Activated T-cell treated with anti-CD3 and anti-CD28 coated beads for 24 hours (primary cell): ENCODE data around the gene ADCY9.
"Not testable (repeated sequence)": the region's sequence is repeated elsewhere in the genome, so short reads cannot be mapped to it uniquely, and the experiment has no call there.

Experiments
- DNase-seq: peaks from one replicate; pipeline ENCODE4 v3.0.0-alpha.2; 2020; ENCODE audit warnings: low read depth

ADCY9 gene

DNA sequence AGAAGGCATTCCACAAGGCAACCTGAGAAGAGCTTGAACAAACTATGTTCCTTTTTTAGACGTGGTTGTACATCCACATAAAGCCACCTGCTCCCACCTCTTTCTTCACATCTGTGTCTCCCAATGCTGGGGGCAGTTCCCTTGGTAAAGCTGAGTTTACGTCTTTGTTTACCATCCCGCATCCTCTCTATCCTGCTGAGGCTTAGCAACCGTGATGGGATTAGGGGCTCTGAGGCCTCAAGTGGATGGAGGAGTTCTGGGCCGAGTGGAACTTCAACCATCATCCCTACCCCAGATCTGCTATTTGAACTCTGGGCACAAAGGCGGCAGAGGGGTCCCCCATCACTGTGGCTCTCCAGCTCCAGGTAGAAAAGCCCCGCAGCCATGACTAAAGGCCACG lies 141.5 kb downstream of the ADCY9 start:
- DNase-seq: no peak

DNA sequence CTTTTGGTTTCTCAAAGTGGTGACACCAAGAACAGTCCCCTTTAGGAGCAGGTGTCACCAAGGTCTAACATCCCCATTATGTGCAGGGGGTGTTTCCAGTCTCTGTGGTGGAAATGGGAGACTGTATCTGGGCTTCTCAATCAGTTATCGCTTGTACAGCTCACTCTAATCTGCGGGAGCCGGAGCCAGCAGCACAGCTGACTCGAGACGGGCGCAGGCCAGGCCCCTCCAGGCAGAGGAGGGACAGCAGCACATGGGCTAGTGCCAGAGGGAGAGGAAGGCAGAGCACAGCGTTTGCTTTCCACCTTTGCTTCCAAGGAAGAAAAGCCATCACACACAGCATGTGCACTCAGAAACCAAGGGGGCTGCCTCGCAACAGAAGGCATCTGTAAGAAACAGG lies 144.5 kb downstream of the ADCY9 start:
- no peak for DNase-seq

DNA sequence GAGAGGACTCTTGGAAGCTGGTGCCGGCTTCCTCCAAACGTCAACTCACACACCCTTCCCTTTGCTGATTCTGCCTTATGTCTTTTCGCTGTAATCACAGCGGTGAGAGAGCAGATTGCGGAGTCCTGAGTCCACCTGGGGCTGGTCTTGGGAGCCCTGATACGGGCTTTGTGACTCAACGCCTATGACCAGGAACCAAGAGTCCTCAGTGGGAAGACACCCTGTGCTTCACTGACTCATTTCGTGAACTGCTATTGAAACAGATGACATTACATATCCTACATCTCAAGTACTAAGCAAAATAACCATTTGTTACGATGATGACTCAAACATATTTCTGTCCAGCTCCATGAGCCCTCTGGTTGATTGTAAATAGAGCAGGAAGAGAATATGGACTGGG lies 145.0 kb downstream of the ADCY9 start:
- DNase-seq: no peak

DNA sequence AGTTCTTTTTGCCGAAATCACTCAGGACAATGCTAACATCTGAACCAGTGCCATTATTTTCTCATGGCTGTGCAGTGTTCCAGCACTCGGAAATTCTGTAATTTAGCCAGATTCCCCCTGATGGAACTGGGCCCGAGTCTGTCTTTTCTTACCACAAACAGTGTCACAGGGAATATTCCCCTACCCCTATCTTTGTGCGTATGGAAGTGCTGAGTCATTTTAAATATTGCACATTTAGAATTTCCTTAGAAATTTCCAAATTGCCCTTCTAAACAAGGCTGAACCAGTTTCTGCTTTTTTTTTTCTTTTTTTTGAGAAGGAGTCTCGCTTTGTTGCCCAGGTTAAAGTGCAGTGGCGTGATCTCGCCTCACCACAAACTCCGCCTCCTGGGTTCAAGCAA lies 147.7 kb downstream of the ADCY9 start:
- no peak for DNase-seq

DNA sequence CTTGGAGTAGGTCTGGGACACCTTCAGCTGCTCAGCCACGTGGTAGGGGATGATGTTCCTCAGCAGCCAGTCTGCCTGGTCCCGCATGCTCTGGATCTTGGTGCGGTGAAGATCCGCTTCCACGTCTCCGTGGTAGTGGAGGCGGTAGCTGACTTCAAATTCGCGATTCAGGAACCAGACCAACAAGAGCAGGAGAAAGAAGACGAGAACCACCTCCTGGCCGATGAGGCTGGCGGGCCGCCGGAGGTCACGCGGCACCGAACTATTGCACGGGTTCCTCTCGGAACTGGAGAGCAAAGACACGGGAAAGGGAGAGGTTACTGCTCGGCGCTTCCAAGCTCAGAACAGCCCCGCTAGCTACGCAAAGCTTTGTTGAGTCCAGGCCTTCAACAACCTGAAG lies 149.6 kb downstream of the ADCY9 start:
- DNase-seq: no peak

DNA sequence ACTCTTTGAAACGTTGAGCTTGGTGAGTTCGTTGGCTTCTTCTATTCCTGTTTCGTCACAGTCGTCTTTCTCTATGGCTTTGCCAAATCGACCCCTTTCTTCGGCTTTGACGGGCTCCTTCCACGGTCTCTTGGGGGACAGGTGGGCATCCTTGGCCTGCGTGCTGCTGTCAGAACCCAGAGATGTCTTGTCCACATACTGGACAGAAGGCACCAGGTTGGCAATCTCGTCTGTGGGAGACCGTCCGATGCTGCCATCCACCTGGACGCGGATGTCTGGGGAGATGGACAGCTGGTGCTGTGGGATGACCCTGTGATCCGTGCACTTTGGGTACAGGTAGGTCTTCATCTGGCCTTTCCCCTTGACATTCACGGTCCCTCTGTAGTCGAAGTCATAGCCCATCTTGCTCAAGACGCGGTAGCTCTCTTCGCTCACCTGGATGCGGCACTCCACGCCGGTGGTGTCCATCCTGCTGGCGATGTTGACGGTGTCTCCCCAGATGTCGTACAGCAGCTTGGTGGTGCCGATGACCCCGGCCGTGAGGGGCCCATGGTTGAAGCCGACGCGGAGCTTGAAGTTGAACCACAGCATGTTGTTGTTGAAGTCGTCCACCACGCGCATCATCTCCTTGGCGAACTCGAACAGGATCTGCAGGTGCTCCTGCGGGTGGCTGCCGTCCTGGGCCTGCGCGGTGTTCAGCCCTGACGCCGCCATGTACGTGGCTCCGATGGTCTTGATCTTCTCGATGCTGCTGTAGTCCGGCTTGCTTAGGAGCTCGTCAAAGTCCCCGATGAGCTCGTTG lies 150.3 kb downstream of the ADCY9 start:
- no peak for DNase-seq

DNA sequence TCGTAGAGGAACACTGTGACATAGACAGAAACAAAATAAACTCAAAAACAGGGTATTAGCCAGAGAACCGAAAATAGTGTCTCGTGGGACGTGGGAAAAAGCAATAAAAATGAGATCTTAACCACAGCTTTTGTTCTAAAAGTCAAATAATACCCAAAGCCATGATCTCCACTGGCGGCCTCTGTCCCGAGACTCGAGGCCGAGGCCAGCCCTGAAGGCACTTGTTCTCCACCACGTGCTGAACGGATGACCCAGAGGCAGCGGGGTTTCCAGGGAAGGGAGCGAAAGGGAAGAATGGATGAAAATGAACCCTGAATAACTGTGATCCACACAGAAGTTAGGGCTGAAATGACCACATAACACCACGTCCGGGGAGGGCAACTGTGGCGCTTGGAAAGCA lies 150.9 kb downstream of the ADCY9 start:
- DNase-seq: no peak

DNA sequence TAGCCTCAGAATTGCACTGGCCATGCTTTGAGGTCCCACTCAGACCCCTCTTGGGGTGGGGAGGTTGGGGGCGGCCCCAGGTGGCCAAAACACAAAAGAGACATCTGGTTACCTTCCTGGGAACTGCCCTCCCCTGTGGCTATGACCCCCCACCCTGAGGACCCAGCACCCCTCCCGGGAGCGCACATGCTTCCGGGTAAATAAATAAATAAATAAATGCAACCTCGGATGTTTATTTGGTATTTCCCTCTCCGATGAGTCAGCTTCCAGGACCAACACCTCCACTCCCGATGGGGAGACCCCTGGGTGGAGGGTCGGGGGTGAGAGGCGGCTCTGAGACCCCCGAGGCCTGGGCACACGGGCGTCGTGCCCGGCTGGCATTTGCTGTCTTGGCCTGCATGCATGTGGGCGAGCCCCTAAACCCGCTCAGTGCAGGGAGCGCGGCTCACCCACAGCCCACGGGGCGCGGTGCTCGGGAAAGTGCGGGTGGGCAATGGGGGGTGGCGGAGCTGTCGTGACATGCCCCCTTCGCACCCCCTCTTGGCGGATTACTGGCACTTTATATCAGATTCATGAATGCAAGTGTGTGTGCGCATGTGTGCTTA lies 151.5 kb downstream of the ADCY9 start:
- DNase-seq: no peak

DNA sequence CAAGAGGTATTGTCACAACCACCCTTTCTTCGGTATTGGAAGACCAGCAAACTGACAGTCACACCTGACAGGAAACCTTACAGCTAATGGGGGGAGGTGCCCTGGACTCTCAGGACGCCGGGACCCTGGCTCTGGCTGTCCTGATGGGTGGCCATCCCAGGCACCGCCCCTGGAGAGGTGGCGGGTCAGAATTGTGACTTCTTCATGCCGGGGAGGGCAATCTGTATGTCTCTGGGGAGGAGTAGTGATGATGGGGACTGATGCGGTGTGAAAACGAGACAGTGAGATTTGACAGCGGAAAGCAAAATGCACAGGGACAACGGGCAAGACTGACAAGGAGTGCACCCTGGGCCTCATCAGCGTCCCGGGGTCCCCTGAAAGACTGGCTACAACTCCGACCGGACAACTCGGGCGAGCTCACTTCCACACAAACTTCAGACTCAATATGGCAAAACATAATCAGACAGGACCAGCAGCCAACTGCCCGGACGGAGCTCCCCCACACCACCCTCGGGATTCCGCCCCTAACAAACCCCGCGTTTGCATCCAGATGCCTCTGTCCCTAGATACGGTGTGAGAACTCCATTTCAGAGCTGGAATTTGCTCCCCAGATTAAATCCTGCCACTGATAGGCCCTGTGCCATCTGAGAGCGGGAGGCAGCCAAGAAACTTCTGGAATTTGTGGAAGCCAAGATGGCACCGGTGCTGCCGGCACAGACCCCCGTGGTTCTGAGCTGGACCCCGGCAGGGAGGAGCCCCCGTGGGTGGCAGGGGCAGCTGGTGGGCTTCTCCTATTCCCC lies 152.2 kb downstream of the ADCY9 start:
- DNase-seq: no peak

DNA sequence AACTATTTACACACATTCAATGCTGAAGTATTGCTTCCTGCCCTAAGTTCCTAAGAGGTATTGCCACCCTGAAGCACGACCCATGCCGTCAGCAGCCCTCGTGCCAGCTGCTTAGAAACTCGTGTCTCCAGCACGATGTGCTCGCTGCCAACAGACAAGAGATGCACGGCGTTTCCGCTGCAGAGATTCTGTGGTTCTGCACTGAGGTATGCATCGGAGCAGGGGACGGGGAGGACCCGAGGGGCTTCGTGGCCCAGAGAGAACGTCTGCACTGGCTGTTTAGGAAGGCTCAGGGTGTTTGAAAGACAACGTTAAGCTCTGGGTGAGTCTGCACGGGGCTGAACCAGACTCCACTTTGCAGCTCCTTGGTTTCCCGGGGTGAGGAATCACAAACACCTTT lies 153.0 kb downstream of the ADCY9 start:
- DNase-seq: peak; percentile 10

DNA sequence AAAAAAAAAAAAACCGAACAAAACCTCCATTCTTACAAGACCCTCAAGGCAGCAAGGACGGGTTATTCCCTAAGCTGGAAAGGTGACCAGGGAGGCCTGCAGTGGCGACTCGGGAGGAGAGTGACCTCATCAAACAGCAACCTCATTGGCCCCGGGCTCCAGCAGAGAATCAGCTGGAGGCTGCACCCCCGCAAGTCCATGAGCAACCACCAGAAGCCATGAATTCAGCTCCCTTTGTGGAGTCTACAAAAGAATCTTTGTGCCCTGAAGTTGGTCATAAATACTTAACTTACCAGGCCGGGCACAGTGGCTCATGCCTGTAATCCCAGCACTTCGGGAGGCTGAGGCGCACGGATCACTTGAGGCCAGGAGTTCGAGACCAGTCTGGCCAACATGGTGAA lies 154.8 kb downstream of the ADCY9 start:
- no peak for DNase-seq

DNA sequence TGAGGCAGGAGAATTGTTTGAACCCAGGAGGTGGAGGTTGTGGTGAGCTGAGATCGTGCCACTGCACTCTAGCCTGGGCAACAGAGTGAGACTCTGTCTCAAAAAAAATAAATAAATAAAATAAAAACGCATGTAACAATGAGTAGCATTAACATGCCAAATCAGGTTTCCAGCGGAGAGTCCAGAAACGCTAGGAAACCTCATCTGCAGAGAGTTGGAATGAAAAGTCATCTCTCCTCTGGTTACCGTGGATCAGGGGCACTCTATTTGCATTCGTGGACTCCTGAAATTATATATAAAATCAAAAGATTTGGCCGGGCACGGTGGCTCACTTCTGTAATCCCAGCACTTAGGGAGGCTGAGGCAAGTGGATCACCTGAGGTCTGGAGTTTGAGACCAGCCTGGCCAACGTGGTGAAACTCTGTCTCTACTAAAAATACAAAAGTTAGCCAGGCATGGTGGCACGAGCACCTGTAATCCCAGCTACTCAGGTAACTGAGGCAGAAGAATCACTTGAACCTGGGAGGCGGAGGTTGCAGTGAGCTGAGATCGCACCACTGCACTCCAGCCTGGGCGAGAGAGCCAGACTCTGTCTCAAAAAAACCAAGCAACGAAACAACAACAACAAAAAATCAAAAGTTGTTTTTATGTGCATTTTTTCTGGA lies 156.2 kb downstream of the ADCY9 start:
- not testable (repeated sequence) for DNase-seq

DNA sequence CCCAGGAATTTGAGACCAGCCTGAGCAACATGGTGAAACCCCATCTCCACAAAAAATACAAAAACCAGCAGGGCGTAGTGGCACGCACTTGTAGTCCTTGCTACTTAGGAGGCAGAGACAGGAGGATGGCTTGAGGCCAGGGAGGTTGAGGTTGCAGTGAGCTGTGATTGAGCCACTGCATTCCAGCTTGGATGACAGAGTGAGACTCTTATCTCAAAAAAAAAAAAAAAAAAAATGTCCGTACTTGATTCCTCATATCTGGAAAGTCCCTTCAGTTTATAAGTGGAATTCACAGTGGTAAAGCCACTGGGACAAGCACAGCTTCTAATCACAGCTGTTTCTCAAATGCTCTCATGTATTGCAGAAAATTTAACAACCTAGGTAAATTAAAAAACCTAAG lies 157.1 kb downstream of the ADCY9 start:
- no peak for DNase-seq

DNA sequence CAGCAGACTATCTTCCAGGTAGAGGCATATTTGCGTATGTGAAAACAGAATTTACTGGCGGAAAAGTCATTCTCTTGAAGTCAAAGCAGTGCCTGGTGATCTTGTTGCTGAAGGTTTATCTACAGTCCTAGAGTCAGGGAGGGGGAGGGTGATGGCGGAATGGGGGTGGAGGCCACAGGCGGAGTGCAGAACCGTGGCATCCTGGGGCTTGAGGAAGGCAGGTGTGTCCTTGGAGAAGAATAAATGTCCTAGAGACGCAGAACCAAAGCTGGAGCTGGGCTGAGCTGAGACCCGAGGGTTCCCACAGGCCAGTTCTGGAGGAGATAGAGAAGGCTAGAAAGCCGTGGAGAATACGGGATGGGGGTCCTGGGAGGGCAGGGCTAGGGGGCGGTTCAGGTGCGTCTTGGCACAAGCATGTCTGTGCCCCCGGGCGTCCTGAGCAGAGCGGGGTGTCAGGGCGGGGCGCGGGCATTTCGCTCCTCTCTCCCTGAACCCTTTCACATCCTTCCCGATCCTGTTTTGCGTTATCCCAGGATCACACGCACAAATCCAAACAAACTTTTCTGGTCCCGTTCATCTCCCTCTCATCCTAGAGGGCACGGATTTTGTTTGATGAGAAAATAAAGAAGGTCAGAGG lies 158.8 kb downstream of the ADCY9 start:
- DNase-seq: no peak

DNA sequence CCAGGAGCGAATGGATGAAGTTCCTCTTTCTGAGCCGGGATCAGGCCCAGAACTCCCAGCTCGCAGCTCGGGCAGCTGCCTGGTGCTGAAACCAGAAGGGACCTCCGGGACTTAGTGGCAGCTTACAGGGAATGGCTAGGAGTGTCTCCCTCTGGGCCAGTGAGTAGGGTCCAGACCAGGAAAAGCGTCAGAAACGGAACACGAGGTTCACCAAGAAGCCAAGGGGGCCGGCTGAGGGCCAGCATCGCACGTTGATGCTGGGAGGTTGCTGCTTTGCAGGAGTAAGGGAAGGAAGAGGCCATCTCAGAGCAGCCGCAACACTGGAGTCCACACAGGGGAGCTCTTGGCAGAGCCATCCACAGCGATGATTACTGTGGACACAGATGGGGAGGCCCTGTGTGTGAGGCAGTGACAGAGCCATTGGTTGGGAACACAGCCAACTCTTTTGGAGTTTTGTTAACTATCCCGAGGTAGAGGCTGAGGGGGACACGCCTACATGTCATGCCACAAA lies 161.8 kb downstream of the ADCY9 start:
- DNase-seq: no peak

DNA sequence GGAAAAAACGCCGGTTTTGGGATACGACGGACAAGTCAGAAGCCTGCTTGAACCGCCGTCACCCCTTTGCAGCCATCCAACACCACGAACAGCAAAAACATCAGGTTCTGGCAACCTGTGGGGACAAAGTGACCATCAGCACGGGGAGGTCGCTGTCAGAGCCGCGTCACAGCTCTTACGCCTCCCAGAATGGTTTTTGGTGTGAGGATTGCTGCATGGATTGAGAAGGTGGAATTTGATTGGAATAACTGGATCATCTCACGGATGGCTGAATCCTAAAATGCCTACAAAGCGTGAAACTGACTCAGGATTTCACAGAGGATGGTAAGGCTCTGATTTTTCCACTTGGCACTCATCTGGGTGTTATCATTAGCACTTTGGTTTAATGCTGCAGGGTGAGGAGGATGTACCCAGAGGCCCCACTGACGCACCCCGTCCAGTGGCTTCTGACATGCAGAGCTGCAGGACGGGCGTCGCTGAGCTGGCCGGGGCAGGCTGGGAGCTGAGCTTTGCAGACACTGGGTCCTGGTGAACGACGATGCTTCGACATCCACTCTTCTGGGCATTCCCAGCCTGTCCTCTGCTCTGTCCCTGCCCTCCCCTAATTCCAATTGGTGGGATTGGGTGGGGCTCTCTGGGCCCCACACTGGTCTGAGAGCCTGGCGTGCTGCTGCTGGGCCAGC lies 162.4 kb downstream of the ADCY9 start:
- DNase-seq: no peak

DNA sequence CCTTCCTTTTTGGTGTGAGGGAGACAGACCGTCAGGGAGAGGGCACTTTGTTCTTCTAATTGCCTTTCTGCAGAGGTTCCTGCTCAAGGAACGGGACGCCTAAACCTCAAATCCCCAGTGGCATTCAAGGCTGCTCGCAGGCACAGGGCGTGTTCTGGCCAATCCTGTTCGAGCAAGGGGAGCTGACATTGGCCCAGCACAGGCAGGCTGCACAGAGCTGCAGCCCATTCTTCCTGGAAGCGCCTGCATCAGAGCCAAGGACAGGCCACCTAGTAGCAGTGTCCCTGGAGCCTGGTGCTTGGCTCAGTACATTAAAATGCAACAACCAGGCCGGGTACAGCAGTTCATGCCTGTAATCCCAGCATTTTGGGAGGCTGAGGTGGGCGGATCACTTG lies 163.5 kb downstream of the ADCY9 start:
- no peak for DNase-seq

DNA sequence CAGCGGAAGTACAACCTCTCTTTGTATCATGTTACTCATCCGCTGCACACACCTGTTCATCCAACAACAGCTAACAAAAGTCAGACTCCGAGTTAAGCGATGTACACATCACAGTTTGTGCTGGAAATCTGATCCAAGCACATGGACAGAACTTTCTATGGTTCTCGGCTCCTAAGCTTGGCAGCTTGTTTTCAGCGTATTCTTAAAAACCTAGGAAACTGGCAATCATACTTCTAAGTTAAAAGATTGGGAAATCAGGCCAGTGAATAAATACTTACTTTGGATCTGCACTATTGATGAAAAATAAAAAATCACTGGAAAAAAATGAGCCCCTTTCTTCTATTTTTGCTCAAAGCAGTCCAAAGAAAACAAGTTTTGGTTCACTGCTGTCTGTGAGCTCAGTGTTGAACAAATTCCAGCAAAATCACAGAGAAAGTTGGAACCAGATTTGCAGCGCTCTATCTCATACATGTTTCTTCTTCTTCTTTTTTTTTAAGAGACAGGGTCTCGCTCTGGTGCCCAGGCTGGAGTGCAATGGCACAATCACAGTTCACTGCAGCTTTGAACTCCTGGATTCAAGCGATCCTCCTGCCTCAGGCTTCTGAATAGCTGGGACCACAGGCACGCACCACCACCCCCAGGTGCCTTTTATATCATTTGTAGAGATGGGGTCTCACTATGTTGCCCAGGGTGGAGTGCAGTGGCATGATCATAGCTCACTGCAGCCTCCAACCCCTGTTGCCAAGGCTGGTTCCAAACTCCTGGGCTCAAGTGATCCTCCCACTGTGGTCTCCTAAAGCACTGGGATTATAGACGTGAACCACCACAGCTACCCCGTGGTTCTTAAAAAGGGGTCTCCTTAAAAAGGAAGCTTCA lies 164.1 kb downstream of the ADCY9 start:
- DNase-seq: no peak

DNA sequence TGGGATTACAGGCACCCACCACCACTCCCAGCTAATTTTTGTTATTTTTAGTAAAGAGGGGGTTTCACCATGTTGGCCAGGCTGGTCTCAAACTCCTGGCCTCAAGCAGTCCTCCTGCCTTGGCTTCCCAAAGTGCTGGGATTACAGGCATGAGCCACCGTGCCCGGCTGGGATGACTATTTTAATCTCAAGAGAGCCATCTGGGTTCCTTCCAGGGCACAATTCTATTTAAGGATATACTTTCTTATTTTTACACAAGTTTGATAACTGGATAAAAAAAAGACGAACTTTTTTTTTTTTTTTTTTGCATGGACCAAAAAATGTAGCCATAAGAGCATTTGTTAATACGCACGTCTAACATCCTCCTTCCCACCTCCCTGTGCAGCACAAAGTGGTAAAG lies 164.9 kb downstream of the ADCY9 start:
- DNase-seq: not testable (repeated sequence)
